CD1c-positive myeloid dendritic cell (primary cell): Measurements from ENCODE around the gene DIDO1.

ENCODE experiments used
- DNase-seq: peaks from one replicate; pipeline ENCODE4 v3.0.0-alpha.2; 2016; ENCODE audit errors: extremely low spot score

Gene DIDO1

DNA sequence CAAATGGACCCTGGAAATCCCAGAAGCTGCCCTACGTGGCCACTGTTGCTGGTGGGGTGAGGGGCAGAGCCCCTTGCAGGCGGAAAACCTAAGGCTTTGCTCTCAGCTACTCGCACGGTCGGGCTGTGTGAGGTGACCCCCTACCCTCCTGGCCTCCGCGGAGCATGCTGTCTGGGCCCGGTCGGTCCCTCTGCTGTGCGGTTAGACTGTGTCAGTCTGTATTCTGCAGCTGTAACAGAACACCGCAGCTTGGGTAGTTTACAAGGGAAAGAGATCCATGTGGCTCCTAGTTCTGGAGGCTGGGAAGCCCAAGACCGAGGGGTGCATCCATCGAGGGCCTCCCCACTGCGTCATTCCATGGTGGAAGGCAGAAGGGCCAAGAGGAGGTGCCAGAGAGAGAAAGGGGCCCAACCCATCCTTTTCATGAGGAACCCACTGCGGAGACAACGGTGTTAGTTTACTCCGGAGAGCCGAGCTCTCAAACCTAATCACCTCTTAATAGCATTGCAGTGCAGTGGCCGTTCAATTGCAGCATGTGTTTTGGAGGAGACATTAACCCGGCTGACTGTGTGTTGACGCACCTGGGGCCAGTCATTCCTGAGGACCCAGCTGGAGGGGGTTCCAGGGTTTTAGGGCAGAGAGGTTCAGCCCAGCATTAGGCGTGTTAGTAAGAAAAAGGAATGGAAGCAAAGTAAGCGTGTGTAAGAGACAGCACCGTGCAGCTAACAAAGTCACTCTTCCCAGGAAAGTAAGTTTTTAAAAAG lies 91.2 kb downstream of the DIDO1 start:
- DNase-seq: no peak

DNA sequence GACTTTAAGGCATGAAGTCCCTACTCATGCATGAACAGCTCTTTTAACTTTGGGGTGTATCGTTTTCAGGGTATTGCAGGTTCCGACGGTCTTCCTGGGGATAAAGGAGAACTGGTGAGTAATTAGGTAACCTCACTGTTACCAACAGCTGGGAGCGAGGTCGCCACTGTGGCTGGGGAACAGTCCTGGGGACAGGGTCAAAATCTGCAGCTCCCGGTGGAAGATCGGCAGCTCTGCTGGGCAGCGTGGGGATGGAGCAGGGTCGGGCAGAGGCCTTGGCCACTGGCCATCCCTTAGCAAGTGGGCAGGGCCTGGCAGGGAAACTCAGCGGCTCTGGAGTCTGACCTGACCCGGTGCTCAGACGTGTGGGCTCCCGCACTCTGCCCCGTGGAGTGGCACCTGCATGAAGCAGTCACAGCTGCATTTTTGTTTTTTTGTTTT lies 93.3 kb downstream of the DIDO1 start:
- peak; percentile 56 for DNase-seq

DNA sequence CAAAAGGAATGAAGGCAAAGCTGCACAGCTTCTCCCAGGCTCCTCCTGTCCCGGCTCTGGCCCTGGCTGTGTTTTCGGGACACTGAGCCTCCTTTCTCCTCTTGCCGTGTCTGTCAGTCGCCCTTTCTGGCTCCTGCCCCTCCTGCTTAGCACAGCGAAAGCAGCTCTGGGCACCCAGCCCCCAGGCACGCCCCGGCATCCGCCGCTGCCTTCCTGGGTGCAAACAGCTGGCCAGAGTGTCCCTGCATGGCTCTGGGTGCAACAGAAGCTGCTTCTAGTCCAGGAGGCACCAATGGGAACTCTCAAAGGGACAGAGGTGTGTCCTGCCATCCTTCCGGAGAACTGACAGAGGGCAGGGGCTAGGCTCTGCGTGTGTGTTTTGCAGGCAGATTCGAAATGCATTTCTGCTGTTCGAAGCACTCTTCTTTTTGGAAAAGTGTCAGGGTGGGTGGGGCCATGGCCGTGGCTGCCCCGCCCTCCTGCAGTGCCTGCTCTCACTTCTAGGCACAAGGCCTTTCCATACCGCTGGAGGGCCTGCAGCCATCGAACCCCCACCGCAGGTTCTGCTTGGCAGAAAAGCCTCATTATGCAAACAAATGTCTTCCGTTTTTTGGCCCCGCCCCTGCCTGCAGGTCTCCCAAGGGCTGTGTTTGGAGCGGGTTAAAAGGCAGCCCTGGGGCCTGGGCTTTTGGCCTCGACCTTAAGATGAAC lies 93.9 kb downstream of the DIDO1 start:
- peak; percentile 83 for DNase-seq

DNA sequence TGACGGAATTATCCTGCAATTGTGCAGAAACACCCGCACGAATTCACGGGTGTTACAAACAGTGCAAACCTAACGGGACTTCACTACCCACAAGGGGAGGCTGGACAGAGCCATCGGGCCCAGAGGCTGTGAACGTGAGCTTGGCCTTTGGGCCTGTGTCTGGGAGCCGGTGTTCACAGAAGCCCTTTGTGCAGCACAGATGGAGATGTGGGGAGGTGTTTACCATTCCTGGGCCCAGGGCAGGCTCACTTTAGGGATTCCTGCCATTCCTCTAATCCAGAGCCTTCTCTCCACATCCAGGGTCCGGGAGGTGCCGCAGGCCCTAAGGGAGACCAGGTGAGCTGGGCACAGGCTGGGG lies 94.5 kb downstream of the DIDO1 start:
- DNase-seq: no peak

- DNase-seq: no peak
Measured at GRCh38 chr20:62831361-62831788, 94.9 kb downstream of the DIDO1 start.

GRCh38 chr20:62830821-62831220 lies 95.5 kb downstream of the DIDO1 start:
- no peak for DNase-seq

- no peak for DNase-seq
Measured at GRCh38 chr20:62830251-62830650, 96.1 kb downstream of the DIDO1 start.

DNA sequence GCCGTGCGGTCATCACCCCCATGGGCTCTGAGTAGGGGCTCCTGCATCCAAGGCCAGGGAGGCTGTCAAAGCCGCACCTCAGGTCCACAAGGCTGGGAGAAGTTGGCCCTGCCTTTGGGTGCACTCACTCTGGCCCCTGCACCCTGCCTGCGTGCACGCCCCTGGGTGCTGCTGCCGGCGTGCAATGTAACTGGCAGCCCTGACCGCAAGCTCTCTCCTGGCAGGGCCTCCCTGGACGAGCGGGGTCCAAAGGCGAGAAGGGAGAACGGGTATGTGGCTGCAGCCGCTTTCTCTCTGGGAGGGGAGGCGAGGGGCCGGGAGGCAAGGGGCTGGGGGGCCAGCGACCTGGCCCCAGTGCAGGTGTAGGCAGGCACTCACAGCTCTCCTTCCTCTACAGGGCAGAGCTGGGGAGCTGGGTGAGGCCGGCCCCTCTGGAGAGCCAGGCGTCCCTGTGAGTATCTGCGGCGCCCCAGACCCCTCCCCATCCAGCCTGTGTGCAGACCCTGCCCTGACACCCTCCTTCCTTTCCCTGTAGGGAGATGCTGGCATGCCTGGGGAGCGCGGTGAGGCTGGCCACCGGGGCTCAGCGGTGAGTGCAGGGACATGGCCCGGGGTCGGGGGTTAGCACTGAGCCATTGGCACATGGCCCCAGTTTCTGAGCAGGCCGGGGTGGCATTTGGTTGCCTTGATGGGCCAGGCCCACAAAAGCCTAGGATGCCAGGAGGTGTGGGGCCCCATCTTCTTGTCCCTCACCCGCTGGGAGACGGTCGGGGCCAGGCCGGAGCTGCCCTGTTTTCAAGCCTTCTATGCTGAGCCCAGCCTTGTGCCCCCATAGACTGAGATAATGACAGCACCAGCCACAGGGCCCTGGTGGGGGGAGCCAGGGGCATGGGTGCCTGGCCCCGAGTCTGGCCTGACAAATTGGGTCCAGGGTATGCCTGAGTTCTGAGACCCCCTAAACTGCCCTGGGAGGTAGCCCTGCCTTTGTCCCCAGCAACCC lies 96.8 kb downstream of the DIDO1 start:
- no peak for DNase-seq

DNA sequence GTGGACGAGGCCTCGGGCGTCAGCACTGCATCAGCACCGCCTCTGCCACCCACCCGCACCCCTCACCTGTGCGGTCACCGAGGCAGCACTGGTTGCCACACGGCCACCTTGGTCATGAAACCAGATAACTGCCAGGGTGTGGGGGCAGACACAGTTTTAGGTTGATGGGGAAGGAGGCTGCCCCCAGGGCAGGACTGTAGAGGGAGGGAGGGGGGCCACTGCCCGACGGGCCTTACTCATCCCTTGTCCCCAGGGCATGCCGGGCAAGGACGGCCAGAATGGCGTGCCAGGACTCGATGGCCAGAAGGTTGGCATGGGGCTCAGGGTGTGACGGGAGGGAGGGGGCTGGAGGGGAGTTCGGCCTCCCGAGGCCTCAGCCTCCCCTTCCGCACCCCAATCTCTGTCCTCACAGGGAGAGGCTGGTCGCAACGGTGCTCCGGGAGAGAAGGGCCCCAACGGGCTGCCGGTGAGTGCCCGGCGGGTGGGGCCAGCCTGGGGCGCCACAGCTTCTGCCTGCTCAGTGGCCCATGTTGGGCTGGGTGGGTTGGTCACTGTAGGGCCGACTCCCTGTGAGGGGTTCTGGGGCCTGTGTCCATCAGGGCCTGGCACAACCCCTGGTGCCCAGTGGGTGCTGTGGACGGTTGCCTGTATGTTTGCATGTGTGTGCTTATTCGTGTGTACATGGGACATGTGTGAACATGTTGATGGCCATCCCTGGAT lies 97.6 kb downstream of the DIDO1 start:
- DNase-seq: no peak

DNA sequence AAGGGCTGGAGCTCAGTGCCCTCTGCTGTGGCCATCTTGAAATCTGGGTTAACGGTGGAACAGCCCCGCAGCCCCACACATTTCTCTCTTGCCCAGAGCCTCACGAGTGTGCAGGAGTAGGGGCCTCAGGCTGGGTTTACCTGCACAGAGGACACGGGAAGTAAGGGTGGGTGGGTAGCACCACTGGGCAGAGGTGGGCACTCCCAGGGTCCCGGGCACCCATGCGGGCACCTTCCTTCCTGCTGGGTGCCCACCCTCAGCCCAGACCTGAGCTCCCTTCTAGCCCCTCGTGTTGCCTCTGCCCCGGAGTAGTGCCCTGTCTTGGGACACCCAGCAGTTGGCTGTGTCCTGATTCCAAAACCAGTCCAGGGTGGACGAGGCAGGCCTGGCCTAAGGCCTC lies 98.3 kb downstream of the DIDO1 start:
- no peak for DNase-seq
